Endothelial cell of umbilical vein (primary cell): ENCODE data around the gene TRAPPC14.

Experiments
- EZH2 ChIP-seq: IDR thresholded peaks from 2 replicates; pipeline ENCODE4 v1.6.1; 2012; ENCODE audit warnings: borderline replicate concordance, low read depth, mild to moderate bottlenecking, moderate library complexity, low read length, inconsistent platforms; ENCODE audit not compliant: severe bottlenecking
- GATA2 ChIP-seq: IDR thresholded peaks from 2 replicates; pipeline ENCODE4 v1.7.0; 2011; ENCODE audit warnings: low read depth, mild to moderate bottlenecking, moderate library complexity, mixed read lengths, low read length; ENCODE audit not compliant: insufficient read length, insufficient read depth
- JUN ChIP-seq: IDR thresholded peaks from 2 replicates; pipeline ENCODE4 v1.6.1; 2011; ENCODE audit warnings: borderline replicate concordance, low read depth; ENCODE audit not compliant: insufficient read length, insufficient read depth
- POLR2A ChIP-seq: IDR thresholded peaks from 2 replicates; pipeline ENCODE4 v1.6.1; 2012; ENCODE audit warnings: low read depth, mild to moderate bottlenecking, control low read depth, low read length
- POLR2AphosphoS5 ChIP-seq: IDR thresholded peaks from 2 replicates; pipeline ENCODE4 v1.6.1; 2012; ENCODE audit warnings: low read depth, mild to moderate bottlenecking, control low read depth, low read length, moderate library complexity; ENCODE audit not compliant: insufficient read depth
- TF ChIP-seq, protein P1 (sequence below), 2 donors: IDR thresholded peaks; 1 replicate in 1 of 2; 2 replicates in 1 of 2; pipeline ENCODE4 v1.5.1; 2011; ENCODE audit warnings: low read length in 2 of 2, mild to moderate bottlenecking in 2 of 2, moderate library complexity in 2 of 2, control low read depth in 1 of 2, inconsistent platforms in 1 of 2, low read depth in 1 of 2; ENCODE audit not compliant: insufficient read depth in 1 of 2; ENCODE audit errors: extremely low read depth in 1 of 2
- TF ChIP-seq, protein P2 (sequence below): IDR thresholded peaks from 2 replicates; pipeline ENCODE4 v1.6.1; 2011; ENCODE audit not compliant: insufficient read depth, insufficient read length

DNA sequence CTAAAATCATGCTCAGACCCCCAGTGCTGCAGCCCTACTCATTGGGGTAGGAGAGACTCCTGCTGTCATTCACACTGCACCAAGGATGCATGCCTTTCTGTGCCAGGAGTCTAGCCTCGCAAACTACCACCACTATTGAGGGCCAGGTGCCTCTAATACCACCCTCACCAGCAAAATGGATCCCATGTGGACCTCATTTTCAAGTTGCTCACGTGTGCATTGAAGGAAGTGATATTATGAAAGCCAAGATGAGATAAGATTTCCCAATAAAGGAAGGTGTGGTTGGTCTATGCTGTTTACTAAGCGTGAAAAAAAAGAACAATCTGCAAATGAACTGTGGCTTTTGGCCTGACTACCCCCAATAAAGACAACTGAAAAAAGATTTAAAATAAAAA is 17.0 kb downstream of the TRAPPC14 start:
- TF ChIP-seq, protein P1, sequence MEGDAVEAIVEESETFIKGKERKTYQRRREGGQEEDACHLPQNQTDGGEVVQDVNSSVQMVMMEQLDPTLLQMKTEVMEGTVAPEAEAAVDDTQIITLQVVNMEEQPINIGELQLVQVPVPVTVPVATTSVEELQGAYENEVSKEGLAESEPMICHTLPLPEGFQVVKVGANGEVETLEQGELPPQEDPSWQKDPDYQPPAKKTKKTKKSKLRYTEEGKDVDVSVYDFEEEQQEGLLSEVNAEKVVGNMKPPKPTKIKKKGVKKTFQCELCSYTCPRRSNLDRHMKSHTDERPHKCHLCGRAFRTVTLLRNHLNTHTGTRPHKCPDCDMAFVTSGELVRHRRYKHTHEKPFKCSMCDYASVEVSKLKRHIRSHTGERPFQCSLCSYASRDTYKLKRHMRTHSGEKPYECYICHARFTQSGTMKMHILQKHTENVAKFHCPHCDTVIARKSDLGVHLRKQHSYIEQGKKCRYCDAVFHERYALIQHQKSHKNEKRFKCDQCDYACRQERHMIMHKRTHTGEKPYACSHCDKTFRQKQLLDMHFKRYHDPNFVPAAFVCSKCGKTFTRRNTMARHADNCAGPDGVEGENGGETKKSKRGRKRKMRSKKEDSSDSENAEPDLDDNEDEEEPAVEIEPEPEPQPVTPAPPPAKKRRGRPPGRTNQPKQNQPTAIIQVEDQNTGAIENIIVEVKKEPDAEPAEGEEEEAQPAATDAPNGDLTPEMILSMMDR (IDR thresholded peaks at IDR 0.05; ENCODE audit: extremely low read depth in 1 of 2, insufficient read depth in 1 of 2, low read depth in 1 of 2, low read length in 2 of 2), result no peak
- TF ChIP-seq, protein P2, sequence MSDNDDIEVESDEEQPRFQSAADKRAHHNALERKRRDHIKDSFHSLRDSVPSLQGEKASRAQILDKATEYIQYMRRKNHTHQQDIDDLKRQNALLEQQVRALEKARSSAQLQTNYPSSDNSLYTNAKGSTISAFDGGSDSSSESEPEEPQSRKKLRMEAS, result no peak
- TF ChIP-seq POLR2AphosphoS5 (no peak), EZH2 (no peak), GATA2 (no peak), POLR2A (no peak), JUN (no peak)
